ENCODE data around the gene ENOSF1.
A peak's percentile ranks its signal among the peaks of the same experiment; 100 is the strongest.

Gene ENOSF1

GRCh38 chr18:629269-630150 is 82.9 kb downstream of the ENOSF1 start:
- DNase-seq: no peak

- DNase-seq: no peak
Observed at GRCh38 chr18:627231-627630, 85.2 kb downstream of the ENOSF1 start.

GRCh38 chr18:623761-624620 is 88.4 kb downstream of the ENOSF1 start:
- peak; percentile 30 for DNase-seq

- DNase-seq: no peak
Observed at GRCh38 chr18:622289-622688, 90.1 kb downstream of the ENOSF1 start.

GRCh38 chr18:621291-622043 is 91.0 kb downstream of the ENOSF1 start:
- no peak for DNase-seq
